ENCODE measurements around the gene ATP8B4.

DNA sequence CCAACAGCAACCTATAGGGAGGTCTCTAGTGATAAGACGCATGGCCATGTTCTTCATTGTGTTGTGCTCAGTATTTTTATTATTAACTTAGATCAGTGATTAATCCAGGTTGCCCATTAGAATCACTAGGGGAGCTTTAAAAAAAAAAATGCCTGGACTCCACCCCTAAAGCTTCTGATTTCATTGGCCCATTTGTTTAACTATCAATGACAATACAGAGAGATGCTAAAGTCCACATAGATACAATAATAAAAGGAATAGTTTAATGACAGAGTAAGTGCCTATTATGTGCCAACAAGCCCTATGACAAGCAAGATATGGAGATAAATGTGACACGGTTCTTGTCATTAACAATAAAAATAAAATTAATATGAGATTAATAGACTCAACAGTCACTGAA is 55.8 kb downstream of the ATP8B4 start:
- no peak for TF ChIP-seq POLR2A (IDR thresholded peaks at IDR 0.05)
- TF ChIP-seq, protein P1, sequence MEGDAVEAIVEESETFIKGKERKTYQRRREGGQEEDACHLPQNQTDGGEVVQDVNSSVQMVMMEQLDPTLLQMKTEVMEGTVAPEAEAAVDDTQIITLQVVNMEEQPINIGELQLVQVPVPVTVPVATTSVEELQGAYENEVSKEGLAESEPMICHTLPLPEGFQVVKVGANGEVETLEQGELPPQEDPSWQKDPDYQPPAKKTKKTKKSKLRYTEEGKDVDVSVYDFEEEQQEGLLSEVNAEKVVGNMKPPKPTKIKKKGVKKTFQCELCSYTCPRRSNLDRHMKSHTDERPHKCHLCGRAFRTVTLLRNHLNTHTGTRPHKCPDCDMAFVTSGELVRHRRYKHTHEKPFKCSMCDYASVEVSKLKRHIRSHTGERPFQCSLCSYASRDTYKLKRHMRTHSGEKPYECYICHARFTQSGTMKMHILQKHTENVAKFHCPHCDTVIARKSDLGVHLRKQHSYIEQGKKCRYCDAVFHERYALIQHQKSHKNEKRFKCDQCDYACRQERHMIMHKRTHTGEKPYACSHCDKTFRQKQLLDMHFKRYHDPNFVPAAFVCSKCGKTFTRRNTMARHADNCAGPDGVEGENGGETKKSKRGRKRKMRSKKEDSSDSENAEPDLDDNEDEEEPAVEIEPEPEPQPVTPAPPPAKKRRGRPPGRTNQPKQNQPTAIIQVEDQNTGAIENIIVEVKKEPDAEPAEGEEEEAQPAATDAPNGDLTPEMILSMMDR (IDR thresholded peaks at IDR 0.05), result no peak

Measured in uterus (tissue), 2 donors.